HG03095 (cell line): ENCODE results near the gene SGO1.

Source experiments
- ATAC-seq: cut with Tn5 transposase; IDR thresholded peaks from one replicate; pipeline ENCODE4 v1.9.1; 2021; ENCODE audit warnings: moderate library complexity; ENCODE audit not compliant: unreplicated experiment

SGO1 gene

DNA sequence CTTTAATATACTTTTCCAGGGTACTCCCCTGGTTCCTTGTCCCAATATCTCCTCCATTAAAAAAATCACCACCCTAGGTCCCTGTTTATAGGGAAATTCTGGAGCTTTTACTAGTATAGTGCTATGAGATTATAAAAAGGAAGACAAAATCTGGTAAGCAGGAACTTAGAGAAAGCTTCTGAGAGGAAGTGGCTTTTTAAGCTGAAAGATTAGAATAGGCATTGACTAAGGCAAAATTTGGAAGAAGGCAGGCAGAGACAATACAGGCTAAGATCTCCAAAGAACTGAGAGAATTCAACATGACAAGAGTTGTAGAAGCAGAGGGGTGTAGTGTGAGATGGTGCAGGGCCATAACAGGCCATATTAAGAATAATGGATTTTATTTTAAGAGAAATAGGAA is 25.8 kb downstream of the SGO1 start:
- ATAC-seq = no peak

DNA sequence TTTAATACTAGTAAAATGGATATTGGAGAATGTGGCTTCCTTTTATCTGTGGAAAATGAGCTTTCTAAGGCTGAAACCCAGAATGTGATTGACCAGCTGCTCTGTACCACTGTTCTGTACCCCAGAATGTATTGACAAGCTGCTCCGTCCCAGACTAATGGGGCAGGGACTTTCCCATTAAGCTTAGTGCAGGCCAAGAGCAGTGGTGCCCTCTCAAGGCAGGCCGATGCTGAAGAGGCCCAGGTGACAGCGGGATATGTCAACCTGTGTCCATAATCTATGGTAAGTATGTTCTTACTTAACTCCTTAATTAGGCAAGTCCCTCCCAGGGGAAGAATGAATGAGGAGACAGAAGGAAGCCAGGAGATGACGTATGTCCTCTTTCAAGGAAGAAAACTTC is 31.1 kb downstream of the SGO1 start:
- no peak for ATAC-seq

DNA sequence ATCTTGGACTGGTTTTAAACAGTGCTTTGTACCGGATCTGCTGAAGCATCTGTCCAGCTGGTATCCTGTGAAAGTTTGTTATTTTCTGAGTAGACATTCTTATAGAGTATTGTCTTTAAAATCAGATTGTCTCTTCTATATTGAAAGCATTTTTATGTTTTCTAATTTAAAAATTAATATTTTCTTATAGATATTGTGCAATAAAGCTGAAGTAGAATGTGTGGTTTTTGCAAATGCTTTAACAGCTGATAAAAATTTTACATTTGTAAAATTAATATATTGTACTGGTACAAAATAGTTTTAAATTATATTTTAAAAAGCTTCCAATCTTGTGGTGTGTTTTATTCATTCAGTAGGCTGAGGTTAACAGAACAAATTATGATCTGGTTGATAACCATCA is 31.9 kb downstream of the SGO1 start:
- ATAC-seq = no peak

DNA sequence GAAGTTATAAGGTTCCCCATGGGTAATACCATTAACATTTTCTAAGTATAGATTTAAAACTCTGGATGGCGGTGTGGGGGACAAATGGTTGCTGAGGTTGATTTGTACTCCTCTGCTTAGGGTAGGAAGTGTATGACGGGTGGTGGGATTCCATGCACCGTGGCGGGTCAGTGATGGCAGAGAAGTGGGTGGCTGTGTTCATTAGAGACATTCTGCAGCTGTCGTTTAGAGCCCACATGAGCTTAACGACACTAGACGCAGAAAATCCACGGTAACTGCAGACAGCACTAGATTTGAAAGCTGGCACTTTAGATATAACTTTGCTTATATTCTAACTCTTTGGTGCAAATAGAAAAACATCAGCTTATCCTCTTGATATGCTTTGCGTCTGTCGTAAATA is 37.5 kb downstream of the SGO1 start:
- ATAC-seq = no peak

DNA sequence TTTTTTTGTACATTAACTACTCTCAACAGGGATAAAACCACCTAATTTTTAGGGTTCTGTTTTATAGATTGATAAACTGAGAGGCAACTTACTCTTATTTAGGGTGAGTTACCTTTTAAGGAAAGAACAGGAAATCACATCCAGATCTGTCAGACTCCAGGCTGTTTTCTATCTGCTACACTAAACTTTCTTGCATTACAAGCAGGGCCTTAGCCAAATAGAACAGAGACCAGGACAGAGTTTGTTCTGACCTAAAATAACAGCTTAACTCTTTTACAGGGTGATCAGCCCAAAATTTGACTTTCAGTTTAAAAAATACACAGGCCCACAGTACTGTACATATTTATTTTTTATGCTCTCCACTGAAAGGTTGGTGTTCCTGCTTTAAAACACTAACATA is 38.6 kb downstream of the SGO1 start:
- no peak for ATAC-seq

DNA sequence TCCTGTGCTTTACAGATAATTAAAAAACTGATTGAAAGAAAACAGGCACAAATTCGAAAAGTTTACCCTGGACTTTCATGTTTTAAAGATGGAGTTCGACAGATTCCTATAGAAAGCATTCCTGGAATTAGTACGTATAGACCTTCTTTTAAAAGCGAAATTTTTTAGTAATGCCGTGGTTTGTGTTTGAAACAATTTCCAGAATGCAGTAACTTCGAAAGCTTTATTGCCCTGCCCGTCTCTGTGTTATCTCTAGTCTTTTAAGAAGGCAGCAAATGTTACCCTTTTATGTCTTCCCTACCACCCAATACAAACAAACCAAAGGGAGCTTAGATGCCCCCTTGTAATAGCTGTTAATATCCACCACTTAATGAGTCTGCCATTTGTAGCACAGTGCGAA is 39.7 kb downstream of the SGO1 start:
- no peak for ATAC-seq

DNA sequence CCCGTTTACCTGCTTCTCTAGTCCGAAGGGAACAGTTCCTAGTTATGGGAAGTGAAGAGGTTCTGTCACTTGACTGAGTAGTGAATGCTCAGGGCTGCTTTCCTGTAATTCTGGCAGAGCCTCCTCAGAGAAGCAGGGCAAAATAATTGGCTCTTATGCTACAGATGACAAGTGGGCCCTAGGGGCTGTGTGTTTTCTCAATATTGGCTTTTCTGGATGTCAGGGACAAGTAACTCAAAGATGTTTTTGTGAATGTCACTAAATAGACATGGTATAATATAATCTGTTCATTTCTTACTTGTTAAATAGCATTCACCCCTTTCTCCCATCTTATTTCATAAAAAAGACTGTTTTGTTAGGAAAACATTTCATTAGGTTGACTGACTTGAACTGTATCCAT is 40.1 kb downstream of the SGO1 start:
- no peak for ATAC-seq

DNA sequence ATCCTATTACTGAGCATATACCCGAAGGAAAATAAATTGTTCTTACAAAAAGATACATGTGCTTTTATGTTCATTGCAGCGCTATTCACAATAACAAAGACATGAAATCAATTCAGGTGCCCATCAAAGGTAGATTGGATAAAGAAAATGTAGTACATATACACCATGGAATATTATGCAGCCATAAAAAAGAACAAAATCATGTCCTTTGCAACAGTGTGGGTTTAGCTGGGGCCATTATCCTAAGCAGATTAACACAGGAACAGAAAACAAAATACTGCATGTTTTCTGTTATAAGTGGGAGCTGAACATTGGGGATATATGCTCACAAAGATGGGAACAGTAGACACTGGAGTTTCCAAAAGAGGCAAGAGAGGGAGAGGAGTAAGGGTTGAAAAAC is 42.5 kb downstream of the SGO1 start:
- ATAC-seq = no peak

DNA sequence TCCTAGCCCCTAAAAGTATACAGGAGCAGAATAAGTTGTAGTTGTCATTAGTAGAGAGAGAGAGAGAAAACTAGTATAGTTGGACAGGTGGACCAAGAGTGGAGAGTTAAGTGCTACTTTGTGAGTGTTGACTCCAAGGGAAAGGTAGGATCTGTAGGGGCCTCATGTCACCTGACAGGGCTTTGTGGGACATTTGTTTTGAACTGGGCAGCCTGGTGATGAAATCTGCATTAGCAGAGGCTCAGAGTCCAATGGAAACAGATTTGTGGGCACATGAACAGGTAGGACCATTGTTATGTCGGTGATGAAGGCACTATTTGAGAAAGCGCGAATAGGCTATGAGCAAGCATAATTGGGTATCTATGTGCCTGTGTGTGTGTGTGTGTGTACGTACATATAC is 43.5 kb downstream of the SGO1 start:
- no peak for ATAC-seq

DNA sequence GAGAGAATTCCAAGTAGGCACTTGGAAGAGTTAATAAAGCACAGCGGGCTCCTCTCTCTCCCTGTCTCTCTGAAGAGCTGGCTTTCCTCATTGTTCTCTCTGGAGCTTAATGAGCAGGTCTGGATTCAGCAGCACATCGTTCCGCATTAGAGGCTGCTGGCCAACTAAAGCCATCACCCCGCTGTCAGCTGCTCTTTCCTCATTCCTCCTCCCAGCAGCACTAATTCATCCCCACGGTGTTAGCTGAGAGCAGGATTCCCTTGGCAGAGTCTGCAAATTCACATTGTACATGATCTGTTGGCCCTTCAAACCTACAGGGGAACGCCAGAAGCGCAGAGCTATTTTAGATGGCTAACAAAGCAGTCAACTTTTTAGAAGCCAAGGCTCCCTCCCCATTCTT is 44.2 kb downstream of the SGO1 start:
- no peak for ATAC-seq

DNA sequence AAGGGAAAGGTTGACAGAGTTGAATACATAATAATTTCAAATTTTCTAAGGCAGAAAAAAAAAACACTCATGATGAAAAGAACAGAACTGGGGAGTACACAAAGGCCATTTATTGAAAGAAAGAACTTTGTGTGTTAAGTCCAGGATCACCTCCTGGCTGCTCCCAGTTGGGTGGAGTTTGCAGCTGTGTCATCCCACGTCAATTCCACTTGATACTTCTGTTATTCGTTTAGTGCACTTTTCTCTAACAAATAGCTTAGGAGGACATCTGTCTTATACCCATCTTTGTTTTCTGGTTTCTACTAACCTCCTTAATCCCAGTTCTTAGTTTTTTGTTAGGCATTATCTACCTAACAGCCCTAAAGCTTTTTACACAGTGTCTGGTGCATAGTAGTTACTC is 44.7 kb downstream of the SGO1 start:
- no peak for ATAC-seq

DNA sequence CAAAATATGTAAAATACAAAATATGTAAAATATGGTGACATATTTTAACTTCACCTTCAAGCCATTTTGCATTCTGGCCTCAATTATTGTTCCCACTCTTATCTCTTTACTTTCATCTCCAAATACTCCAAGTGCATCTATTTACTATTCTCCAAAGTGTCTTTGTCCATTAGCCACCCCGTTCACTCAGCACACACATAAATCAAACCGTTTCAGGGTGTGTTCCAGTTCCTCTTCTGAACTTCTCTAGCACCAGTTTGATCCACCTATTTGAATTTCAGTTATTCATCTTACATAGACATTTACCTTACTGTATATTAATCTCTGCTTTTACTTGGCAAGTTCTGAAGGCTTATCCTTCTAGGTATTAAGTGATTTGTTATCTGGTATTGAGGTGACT is 45.1 kb downstream of the SGO1 start:
- no peak for ATAC-seq

DNA sequence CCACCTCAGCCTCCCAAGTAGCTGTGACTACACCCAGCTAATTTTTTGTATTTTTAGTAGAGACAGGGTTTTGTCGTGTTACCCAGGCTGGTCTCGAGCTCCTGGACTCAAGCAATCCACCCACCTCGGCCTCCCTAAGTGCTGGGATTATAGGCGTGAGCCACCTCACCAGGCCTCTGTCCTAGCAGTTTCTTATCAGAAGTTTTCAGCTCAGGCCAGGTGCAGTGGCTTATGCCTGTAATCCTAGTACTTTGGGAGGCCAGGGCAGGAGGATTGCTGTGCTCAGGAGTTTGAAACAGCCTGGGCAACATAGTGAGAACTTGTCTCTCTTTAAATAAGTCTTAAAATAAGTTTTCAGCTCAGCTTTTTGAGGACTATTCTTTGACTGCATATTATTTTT is 48.4 kb downstream of the SGO1 start:
- ATAC-seq = no peak

DNA sequence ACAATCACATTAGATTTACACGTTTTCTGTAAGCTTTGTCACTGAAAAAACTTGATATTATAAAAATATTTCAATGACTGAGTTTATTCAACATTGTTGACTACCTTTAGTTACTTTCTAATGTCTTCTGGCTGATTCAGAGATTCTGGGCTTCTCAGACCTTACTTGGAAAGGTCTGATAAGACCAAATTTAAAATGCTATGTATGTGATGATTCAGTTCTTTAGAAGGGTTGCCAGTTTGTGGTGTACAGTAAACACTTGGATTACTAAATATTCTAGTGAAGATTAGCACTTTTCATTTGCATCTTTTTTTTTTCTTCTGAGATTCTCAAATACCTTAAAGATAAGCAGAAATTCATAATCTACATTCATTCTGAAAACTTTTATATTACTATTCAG is 49.8 kb downstream of the SGO1 start:
- no peak for ATAC-seq

DNA sequence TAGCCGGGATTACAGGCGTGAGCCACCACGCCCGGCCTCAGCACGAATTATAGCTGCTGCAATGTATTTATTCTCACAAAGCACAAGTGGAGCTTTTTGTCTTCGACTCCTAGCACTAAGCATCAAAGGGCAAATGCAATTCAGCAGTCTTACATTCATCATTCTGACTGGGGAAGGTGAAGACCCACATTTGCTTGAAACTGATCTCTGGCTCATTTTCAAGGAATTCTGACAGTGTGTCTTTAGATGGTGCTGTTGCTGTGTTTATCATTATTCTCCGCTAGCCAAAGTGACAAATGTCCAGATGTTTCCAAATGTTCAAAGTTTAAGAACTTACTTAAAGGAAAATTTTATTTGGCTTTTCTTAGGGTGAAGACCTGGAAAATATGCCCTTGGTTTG is 55.9 kb downstream of the SGO1 start:
- ATAC-seq = no peak

DNA sequence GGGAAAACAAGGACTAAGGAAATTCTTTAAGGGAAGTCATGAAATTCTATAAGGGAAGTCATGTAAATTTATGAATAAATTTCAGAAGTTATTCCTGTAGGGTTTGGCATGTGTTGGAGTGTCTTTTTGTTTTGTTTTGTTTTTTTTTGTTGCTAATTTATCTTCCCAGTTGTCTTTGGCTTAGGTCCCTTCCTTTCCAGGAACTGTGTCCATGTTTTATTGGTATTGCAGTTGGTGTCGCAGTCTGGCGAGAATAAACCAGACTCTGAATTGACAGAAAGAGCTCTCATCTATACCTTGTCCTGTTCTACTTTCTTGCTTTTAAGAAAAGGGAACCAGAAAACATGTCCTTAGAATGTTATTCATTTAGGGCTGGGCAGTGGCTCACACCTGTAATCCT is 57.6 kb downstream of the SGO1 start:
- ATAC-seq = no peak

DNA sequence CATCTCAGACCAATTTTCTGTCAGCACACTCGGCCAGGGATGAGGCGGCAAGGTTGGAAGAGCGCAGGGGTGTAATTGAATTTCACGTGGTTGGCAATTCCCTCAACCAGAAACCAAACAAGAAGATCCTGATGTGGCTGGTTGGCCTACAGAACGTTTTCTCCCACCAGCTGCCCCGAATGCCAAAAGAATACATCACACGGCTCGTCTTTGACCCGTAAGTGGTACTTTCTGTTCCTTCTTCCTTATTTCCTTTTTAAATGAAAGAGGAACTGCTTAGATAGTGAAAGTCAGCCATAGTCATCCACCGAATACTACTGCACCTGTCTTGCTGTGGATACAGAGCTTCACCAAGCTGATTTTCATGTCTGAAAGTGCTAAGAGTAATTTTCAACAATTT is 60.1 kb downstream of the SGO1 start:
- ATAC-seq = peak; percentile 100

DNA sequence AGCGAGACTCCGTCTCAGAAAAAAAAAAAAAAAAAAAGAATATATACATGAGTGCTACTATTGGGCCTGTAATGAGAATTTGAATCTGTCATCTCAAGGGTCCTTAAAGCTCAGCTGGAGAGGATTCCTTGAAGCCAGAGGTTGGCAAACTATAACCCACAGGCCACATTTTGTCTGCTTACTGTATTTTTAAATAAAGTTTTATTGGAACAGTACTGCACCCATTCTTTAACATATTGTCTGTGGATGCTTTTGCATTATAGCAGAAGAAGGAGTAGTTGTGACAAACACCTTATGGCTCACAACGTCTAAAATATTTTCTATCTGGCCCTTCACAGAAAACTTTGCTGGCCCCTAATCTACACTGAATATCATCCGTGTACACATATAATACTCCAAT is 60.7 kb downstream of the SGO1 start:
- ATAC-seq = no peak

DNA sequence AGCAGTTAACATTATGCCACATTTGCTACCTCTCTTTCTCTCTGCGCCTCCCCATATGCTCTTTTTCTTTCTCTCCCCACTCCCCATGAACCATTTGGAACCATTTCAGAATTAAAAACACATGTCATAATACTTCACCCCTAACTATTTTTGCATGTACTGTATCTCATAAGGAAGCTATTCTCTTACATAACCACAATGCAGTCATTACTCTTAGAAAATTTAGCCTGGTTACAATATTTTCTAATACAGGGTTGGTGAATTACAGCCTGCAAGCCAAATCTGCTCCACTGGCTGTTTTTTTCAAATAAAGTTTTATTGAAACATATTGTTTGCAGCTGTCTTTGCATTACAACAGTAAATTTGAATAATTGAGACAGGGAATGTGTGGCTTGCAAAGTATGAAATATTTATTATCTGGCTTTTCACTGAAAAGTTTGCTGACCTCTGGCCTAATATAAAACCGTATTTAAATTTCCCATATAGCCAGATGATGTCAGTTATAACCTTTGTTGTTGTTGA is 62.8 kb downstream of the SGO1 start:
- ATAC-seq = no peak

DNA sequence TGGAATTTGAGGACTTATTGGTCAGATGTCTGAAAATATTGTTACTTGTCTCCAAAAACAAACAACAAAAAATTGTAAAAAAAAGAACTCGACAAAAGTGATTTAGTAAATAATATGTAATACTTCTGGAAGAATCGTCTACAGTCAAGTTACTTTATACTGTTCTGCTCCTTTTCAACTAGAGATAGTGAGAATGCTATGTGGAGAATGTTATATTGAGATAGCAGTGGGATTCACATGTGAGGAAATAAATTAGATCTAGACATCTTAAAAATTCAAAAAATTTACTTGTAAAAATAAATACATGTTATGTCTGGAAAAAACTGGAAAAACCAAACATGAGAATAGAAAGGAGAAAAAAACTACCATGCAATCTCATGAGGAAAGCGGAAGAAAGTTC is 64.9 kb downstream of the SGO1 start:
- ATAC-seq = no peak
